SK-N-SH treated with all-trans-retinoic acid at 6 μM for 48 hours (cell line): ENCODE measurements around the gene ALK.

Experiments
- ATAC-seq: fragments of 200-7000 bp; cut with Tn5 transposase; 3 replicates; pipeline ENCODE4 v1.9.1; 2020; ENCODE audit warnings: mild to moderate bottlenecking, moderate library complexity
- ARNTL ChIP-seq: fragments of 450-650 bp; formaldehyde crosslinking; IDR thresholded peaks from 2 replicates; pipeline ENCODE4 v1.5.0; 2020; ENCODE audit warnings: low read depth, mild to moderate bottlenecking, moderate library complexity, borderline replicate concordance
- BACH2 ChIP-seq: fragments of 250-450 bp; sonication (Bioruptor Pico); IDR thresholded peaks from 2 replicates; pipeline ENCODE4 v1.9.0; 2021; ENCODE audit warnings: mild to moderate bottlenecking, borderline replicate concordance
- CREB5 ChIP-seq: fragments of 250-450 bp; sonication (Bioruptor Pico); IDR thresholded peaks from 2 replicates; pipeline ENCODE4 v1.5.1; 2020; ENCODE audit warnings: low read depth, mild to moderate bottlenecking, moderate library complexity
- CSDC2 ChIP-seq: fragments of 250-450 bp; sonication (Bioruptor Pico); IDR thresholded peaks from 2 replicates; pipeline ENCODE4 v1.5.0; 2020; ENCODE audit warnings: mild to moderate bottlenecking, moderate library complexity
- CSRNP3 ChIP-seq: fragments of 250-450 bp; sonication (Bioruptor Pico); IDR thresholded peaks from 2 replicates; pipeline ENCODE4 v1.5.1; 2021; ENCODE audit warnings: mild to moderate bottlenecking, moderate library complexity
- ESRRG ChIP-seq: fragments of 250-450 bp; sonication (Bioruptor Pico); IDR thresholded peaks from 2 replicates; pipeline ENCODE4 v1.6.1; 2021; ENCODE audit warnings: mild to moderate bottlenecking
- GLIS3 ChIP-seq: fragments of 250-450 bp; sonication (Bioruptor Pico); IDR thresholded peaks from 2 replicates; pipeline ENCODE4 v1.5.0; 2020; ENCODE audit warnings: mild to moderate bottlenecking, moderate library complexity
- ISL1 ChIP-seq: fragments of 250-450 bp; sonication (Bioruptor Pico); IDR thresholded peaks from 2 replicates; pipeline ENCODE4 v2.1.2; 2022; ENCODE audit warnings: mild to moderate bottlenecking, moderate library complexity
- OSR1 ChIP-seq: fragments of 250-450 bp; sonication (Bioruptor Pico); IDR thresholded peaks from 2 replicates; pipeline ENCODE4 v1.8.0; 2022; ENCODE audit warnings: moderate library complexity, mild to moderate bottlenecking, inconsistent platforms
- PATZ1 ChIP-seq: fragments of 250-450 bp; sonication (Bioruptor Pico); IDR thresholded peaks from 2 replicates; pipeline ENCODE4 v1.8.0; 2020; ENCODE audit warnings: mild to moderate bottlenecking, moderate library complexity, borderline replicate concordance
- PPARA ChIP-seq: fragments of 250-450 bp; sonication (Bioruptor Pico); IDR thresholded peaks from 2 replicates; pipeline ENCODE4 v1.5.0; 2020; ENCODE audit warnings: mild to moderate bottlenecking, borderline replicate concordance
- RARB ChIP-seq: fragments of 250-450 bp; sonication (Bioruptor Pico); IDR thresholded peaks from 2 replicates; pipeline ENCODE4 v1.8.0; 2021; ENCODE audit warnings: mild to moderate bottlenecking, moderate library complexity
- SNAI2 ChIP-seq: fragments of 250-450 bp; sonication (Bioruptor Pico); IDR thresholded peaks from 2 replicates; pipeline ENCODE4 v1.5.0; 2020; ENCODE audit warnings: mild to moderate bottlenecking, moderate library complexity
- TCF4 ChIP-seq: fragments of 250-450 bp; sonication (Bioruptor Pico); IDR thresholded peaks from 2 replicates; pipeline ENCODE4 v1.8.0; 2021; ENCODE audit warnings: mild to moderate bottlenecking, moderate library complexity, borderline replicate concordance
- TOX ChIP-seq: fragments of 250-450 bp; sonication (Bioruptor Pico); IDR thresholded peaks from 2 replicates; pipeline ENCODE4 v1.8.0; 2021; ENCODE audit warnings: mild to moderate bottlenecking, moderate library complexity, borderline replicate concordance
- TSHZ2 ChIP-seq: fragments of 250-450 bp; sonication (Bioruptor Pico); IDR thresholded peaks from 2 replicates; pipeline ENCODE4 v1.5.0; 2020; ENCODE audit warnings: mild to moderate bottlenecking, moderate library complexity
- ZNF565 ChIP-seq: fragments of 450-650 bp; formaldehyde crosslinking; conservative IDR thresholded peaks from 2 replicates; pipeline ENCODE4 v1.5.0; 2020; ENCODE audit warnings: low read depth, mild to moderate bottlenecking, moderate library complexity
- ZNF70 ChIP-seq: fragments of 450-650 bp; formaldehyde crosslinking; IDR thresholded peaks from 2 replicates; pipeline ENCODE4 v1.5.0; 2020; ENCODE audit warnings: mild to moderate bottlenecking, moderate library complexity
- ZNF8 ChIP-seq: fragments of 450-650 bp; formaldehyde crosslinking; IDR thresholded peaks from 2 replicates; pipeline ENCODE4 v1.5.0; 2020; ENCODE audit warnings: mild to moderate bottlenecking, moderate library complexity
- TF ChIP-seq, protein P1 (sequence below): fragments of 250-450 bp; sonication (Bioruptor Pico); IDR thresholded peaks from 2 replicates; pipeline ENCODE4 v1.8.0; 2021; ENCODE audit warnings: low read depth, mild to moderate bottlenecking, moderate library complexity, borderline replicate concordance

The ALK gene

GRCh38 chr2:29589440-29590103 lies 331.8 kb downstream of the ALK start:
- ATAC-seq, result no peak
- no peak for TF ChIP-seq ESRRG (CRISPR knock-in tag)
- no peak for TF ChIP-seq CREB5 (CRISPR knock-in tag)
- TF ChIP-seq ARNTL (CRISPR knock-in tag), result no peak
- TF ChIP-seq BACH2 (CRISPR knock-in tag), result no peak
- TF ChIP-seq ISL1 (CRISPR knock-in tag), result no peak
- TF ChIP-seq TCF4 (CRISPR knock-in tag), result no peak
- TF ChIP-seq CSDC2, result no peak
- no peak for TF ChIP-seq TSHZ2 (CRISPR knock-in tag)
- no peak for TF ChIP-seq GLIS3 (CRISPR knock-in tag)
- TF ChIP-seq PATZ1 (CRISPR knock-in tag), result no peak
- TF ChIP-seq TOX (CRISPR knock-in tag), result no peak
- no peak for TF ChIP-seq ZNF70 (CRISPR knock-in tag)
- TF ChIP-seq, protein P1, sequence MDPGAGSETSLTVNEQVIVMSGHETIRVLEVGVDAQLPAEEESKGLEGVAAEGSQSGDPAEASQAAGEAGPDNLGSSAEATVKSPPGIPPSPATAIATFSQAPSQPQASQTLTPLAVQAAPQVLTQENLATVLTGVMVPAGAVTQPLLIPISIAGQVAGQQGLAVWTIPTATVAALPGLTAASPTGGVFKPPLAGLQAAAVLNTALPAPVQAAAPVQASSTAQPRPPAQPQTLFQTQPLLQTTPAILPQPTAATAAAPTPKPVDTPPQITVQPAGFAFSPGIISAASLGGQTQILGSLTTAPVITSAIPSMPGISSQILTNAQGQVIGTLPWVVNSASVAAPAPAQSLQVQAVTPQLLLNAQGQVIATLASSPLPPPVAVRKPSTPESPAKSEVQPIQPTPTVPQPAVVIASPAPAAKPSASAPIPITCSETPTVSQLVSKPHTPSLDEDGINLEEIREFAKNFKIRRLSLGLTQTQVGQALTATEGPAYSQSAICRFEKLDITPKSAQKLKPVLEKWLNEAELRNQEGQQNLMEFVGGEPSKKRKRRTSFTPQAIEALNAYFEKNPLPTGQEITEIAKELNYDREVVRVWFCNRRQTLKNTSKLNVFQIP (CRISPR knock-in tag), result no peak
- no peak for TF ChIP-seq PPARA (CRISPR knock-in tag)
- TF ChIP-seq CSRNP3, result no peak
- no peak for TF ChIP-seq ZNF565

- TF ChIP-seq ZNF8 (CRISPR knock-in tag), result no peak
- no peak for ATAC-seq
Observed at GRCh38 chr2:29587402-29588190, 333.8 kb downstream of the ALK start.

GRCh38 chr2:29586919-29587318 lies 334.5 kb downstream of the ALK start:
- ATAC-seq, result no peak
- TF ChIP-seq CSDC2 (no peak), ZNF8 (CRISPR knock-in tag) (no peak), RARB (no peak), GLIS3 (CRISPR knock-in tag) (no peak), SNAI2 (CRISPR knock-in tag) (no peak), TSHZ2 (CRISPR knock-in tag) (no peak), OSR1 (CRISPR knock-in tag) (no peak), ARNTL (CRISPR knock-in tag) (no peak), ESRRG (CRISPR knock-in tag) (no peak)
